Activated B cell treated with CpG ODN at 0.5 μM for 24 hours (primary cell): ENCODE results near the gene RAB23. TPM values are rescaled to one million over a fixed set of nuclear protein-coding genes. Genes with fewer than 3 reads are reported as not detected.

Experiments
- ATAC-seq: fragments of 200-7000 bp; cut with Tn5 transposase; one replicate; pipeline ENCODE4 v1.10.0; 2021; ENCODE audit warnings: low read depth, mild to moderate bottlenecking, moderate library complexity
- CTCF ChIA-PET: fragments of 350-600 bp; sonication (Branson Sonifier 250); formaldehyde crosslinking; loops from one replicate; lab custom pipeline; 2021; ENCODE audit warnings: antibody characterized with exemption; lab: Charles Lee
- POLR2A ChIA-PET: fragments of 350-600 bp; sonication (Branson Sonifier 250); formaldehyde crosslinking; loops from one replicate; lab custom pipeline; 2021; ENCODE audit warnings: antibody characterized with exemption; lab: Charles Lee
- DNase-seq: peaks from one replicate; pipeline ENCODE4 v3.0.0; 2022
- H3K27ac Mint-ChIP-seq: one replicate; pipeline ENCODE4 v1.8.0; 2020; ENCODE audit warnings: mixed read lengths
- H3K27me3 Mint-ChIP-seq: one replicate; pipeline ENCODE4 v1.8.0; 2021; ENCODE audit warnings: mixed read lengths
- H3K36me3 Mint-ChIP-seq: one replicate; pipeline ENCODE4 v1.8.0; 2021; ENCODE audit warnings: low read depth, mixed read lengths
- H3K4me1 Mint-ChIP-seq: one replicate; pipeline ENCODE4 v1.8.0; 2021; ENCODE audit warnings: mixed read lengths
- H3K4me3 Mint-ChIP-seq: one replicate; pipeline ENCODE4 v1.8.0; 2020; ENCODE audit warnings: mild to moderate bottlenecking, mixed read lengths
- H3K9me3 Mint-ChIP-seq: one replicate; pipeline ENCODE4 v1.8.0; 2020; ENCODE audit warnings: mixed read lengths
- CTCF ChIP-seq: fragments of 200-600 bp; IDR thresholded peaks from one replicate; pipeline ENCODE4 v1.8.0; 2022; ENCODE audit warnings: antibody characterized with exemption, mild to moderate bottlenecking
- intact Hi-C: fragments of 100-400 bp; cut with micrococcal nuclease; formaldehyde crosslinking; loops from one replicate; pipeline ENCODE4 v1.15.1; 2024
- total RNA-seq: library from RNA; stranded (reverse); gene quantifications from 2 replicates; pipeline ENCODE4 v1.2.3, GENCODE V29; 2022

Gene RAB23
- total RNA-seq, 1 donor from 2014 or later: 0.49 TPM

GRCh38 chr6:57252975-57253374 is 30.9 kb upstream of the RAB23 start:
- ATAC-seq (no peak), DNase-seq (no peak)
- H3K4me3 Mint-ChIP-seq: no peak overlapping the region
- POLR2A ChIA-PET: no interaction called here
- no peaks in the 10 kb centered on the region for H3K9me3 Mint-ChIP-seq
- no peaks in the 10 kb centered on the region for H3K36me3 Mint-ChIP-seq
- CTCF ChIA-PET: no interaction called here
- no peaks in the 10 kb centered on the region for H3K27me3 Mint-ChIP-seq
- no peak overlapping the region for H3K27ac Mint-ChIP-seq
- no peaks in the 10 kb centered on the region for H3K4me1 Mint-ChIP-seq
- intact Hi-C loops: no loop called here
- no peak for TF ChIP-seq CTCF

DNA sequence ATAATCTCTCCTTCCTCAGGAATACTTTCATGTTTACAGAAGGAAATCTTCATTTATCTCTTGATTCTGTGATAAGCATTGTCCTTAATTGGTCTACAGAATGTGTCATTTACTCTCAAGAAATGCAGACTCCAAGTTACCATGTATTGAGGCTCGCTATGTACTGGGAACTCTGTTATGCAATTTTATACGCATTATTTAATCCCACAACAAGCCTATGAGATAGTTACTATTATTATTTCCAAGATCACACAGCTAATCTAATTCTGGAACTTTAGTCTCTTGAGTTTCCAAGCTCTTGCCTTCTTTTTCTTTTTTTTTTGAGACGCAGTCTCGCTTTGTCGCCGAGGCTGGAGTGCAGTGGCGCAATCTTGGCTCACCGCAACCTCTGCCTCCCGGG is 30.0 kb upstream of the RAB23 start:
- H3K4me1 Mint-ChIP-seq: no peaks in the 10 kb centered on the region
- no peak overlapping the region for H3K27ac Mint-ChIP-seq
- H3K4me3 Mint-ChIP-seq: no peak overlapping the region
- CTCF ChIA-PET: no interaction called here
- intact Hi-C loops: no loop called here
- H3K9me3 Mint-ChIP-seq: no peaks in the 10 kb centered on the region
- no peaks in the 10 kb centered on the region for H3K36me3 Mint-ChIP-seq
- ATAC-seq (no peak), DNase-seq (no peak)
- no peaks in the 10 kb centered on the region for H3K27me3 Mint-ChIP-seq
- TF ChIP-seq CTCF: no peak
- POLR2A ChIA-PET: no interaction called here

DNA sequence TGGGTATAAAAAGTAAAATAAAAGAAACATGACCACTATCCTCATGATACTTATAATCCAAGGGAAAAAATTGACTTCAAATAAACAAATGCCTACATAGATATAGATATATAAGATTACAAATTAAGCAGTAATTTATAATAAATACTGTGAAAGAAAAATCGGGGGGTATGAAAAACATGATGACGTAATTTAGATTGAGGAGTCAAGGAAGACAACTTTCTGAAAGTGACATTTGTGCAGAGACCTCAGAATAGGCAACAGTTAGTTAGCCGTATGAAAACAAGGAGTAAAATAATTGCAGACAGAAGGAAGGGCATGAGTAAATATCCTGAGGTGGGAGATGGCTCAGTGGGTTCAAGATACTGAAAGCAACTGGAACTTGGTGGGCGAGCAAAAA is 28.2 kb upstream of the RAB23 start:
- CTCF ChIA-PET: no interaction called here
- H3K36me3 Mint-ChIP-seq: no peaks in the 10 kb centered on the region
- POLR2A ChIA-PET: no interaction called here
- H3K27me3 Mint-ChIP-seq: no peaks in the 10 kb centered on the region
- no peaks in the 10 kb centered on the region for H3K4me1 Mint-ChIP-seq
- no peak overlapping the region for H3K4me3 Mint-ChIP-seq
- ATAC-seq (no peak), DNase-seq (no peak)
- TF ChIP-seq CTCF: no peak
- H3K9me3 Mint-ChIP-seq: no peaks in the 10 kb centered on the region
- H3K27ac Mint-ChIP-seq: no peak overlapping the region
- intact Hi-C loops: no loop called here

DNA sequence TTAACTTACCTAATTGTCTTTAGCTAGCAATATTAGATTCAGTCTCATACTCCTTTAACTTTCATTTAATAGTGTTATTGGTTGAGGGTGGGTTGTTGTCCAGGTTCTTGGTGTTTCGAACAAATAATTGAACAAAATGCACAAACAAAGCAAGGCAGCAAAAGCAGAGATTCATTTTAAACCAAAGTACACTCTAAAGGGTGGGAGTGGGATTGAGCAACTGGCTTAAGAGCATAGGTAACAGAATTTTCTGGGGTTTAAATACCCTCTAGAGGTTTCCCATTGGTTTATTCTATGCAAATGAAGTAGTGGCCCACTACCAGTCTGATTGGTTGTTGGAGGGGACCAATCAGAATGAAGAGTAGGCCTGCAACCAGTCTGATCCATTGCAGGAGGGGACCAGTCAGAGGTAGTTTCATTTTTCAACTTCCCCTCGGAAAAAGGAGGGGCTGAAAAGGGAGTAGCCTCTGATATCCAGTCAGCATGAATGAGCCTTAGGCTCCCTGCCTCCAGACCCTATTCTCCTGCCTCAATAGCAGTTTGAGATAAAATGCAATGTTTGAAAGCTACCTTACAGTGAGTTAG is 26.3 kb upstream of the RAB23 start:
- intact Hi-C loops: no loop called here
- H3K4me3 Mint-ChIP-seq: no peak overlapping the region
- no peaks in the 10 kb centered on the region for H3K36me3 Mint-ChIP-seq
- POLR2A ChIA-PET: no interaction called here
- no peak overlapping the region for H3K27ac Mint-ChIP-seq
- no peak for TF ChIP-seq CTCF
- CTCF ChIA-PET: no interaction called here
- no peaks in the 10 kb centered on the region for H3K27me3 Mint-ChIP-seq
- H3K9me3 Mint-ChIP-seq: no peaks in the 10 kb centered on the region
- no peaks in the 10 kb centered on the region for H3K4me1 Mint-ChIP-seq
- DNase-seq (no peak), ATAC-seq (no peak)

- Mint-ChIP-seq H3K27me3 (no peaks in the 10 kb centered on the region), H3K4me3 (no peak overlapping the region), H3K36me3 (no peaks in the 10 kb centered on the region), H3K9me3 (no peaks in the 10 kb centered on the region), H3K27ac (no peak overlapping the region), H3K4me1 (no peaks in the 10 kb centered on the region)
- intact Hi-C loops: no loop called here
- DNase-seq: no peak
- TF ChIP-seq CTCF: no peak
- no peak for ATAC-seq
- ChIA-PET CTCF (no interaction called here), POLR2A (no interaction called here)
These were observed 25.5 kb upstream of the RAB23 start for GRCh38 chr6:57247603-57248002.
